ENCODE data around the gene CYSRT1.
"Not testable (repeated sequence)": the region's sequence is repeated elsewhere in the genome, so short reads cannot be mapped to it uniquely, and the experiment has no call there.

The CYSRT1 gene

GRCh38 chr9:137253717-137254623 is 29.0 kb downstream of the CYSRT1 start:
- DNase-seq, result no peak

GRCh38 chr9:137254624-137255447 is 29.9 kb downstream of the CYSRT1 start, which contains the start of gene NELFB:
Gene NELFB (plus strand): TSS chr9:137255327.
- peak; percentile 100 for DNase-seq

DNA sequence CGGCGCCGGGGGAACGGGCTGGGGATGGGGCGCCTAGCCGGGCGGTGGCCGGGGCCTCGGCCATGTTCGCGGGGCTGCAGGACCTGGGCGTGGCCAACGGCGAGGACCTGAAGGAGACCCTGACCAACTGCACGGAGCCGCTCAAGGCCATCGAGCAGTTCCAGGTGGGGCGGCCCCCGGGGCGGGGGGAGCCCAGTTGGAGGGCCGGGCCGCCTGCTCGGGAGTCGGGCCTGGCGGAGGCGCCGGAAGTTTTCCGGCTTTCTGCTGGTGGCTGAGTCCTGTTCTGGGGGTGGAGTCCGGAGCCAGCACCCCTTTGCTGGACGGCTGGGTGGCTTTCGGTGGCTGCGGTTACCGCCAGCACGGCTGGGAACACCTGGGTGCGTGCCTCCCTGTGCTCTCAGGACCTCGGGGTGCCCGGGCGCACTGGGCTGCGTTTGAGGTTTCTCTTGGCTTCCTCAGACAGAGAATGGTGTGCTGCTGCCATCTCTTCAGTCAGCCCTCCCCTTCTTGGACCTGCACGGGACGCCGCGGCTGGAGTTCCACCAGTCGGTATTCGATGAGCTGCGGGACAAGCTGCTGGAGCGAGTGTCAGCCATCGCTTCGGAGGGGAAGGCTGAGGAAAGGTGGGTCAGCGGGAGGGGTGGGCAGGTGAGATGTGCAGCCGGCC is 30.6 kb downstream of the CYSRT1 start:
- DNase-seq, result peak; percentile 77

- DNase-seq, result no peak
Observed at GRCh38 chr9:137256362-137256761, 31.4 kb downstream of the CYSRT1 start.

- no peak for DNase-seq
Observed at GRCh38 chr9:137256856-137257255, 31.9 kb downstream of the CYSRT1 start.

DNA sequence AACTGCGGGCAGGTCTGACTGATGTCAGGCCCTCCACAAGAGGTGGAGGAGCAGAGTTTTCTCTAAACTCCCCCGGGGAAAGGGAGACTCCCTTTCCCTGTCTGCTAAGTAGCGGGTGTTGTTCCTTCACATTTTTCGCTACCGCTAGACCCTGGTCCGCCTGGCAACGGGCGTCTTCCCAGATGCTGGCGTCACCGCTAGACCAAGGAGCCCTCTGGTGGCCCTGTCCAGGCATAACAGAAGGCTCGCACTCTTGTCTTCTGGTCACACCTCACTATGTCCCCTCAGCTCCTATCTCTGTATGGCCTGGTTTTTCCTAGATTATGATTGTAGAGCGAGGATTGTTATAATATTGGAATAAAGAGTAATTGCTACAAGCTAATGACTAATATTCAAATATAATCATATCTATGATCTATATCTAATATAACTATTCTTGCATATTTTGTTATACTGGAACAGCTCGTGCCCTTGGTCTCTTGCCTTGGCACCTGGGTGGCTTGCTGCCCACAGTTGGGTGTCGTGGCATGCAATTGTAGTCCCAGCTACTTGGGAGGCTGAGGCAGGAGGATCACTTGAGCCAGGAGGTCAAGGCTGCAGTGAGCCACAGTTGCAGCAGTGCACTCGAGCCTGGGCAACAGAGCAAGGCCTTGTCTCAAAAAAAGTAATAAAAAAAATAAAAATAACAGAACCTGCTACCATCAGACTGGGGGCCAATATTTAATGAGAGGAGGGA is 37.4 kb downstream of the CYSRT1 start:
- DNase-seq, result not testable (repeated sequence)

DNA sequence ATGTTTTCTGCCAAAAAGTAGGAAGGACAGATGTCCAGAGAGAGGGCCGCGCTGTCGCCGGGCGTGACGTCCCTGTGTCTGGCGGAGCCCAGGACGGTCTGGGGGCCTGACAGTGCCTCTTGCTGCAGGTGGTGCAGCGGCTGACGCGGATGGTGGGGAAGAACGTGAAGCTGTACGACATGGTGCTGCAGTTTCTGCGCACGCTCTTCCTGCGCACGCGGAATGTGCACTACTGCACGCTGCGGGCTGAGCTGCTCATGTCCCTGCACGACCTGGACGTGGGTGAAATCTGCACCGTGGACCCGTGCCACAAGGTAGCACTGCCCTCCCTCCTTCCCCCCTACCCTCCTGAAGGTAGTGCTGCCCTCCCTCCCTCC is 37.9 kb downstream of the CYSRT1 start:
- no peak for DNase-seq

GRCh38 chr9:137263506-137263905 is 38.5 kb downstream of the CYSRT1 start:
- no peak for DNase-seq

DNA sequence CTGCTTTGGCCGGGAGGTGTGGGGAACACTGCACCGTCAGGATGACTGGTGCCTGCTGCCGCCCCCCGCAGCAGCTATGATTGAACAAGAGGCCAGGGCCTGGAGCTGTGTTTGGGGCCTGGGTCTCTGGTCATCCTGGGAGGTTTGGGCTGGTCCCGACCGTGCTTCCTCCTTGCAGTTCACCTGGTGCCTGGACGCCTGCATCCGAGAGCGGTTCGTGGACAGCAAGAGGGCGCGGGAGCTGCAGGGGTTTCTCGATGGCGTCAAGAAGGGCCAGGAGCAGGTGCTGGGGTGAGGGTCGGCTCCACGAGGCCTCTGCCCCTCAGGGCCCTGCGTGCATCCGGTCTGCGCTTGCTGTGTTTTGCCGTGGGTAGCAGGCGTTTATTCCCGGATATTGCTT is 39.1 kb downstream of the CYSRT1 start:
- no peak for DNase-seq

DNA sequence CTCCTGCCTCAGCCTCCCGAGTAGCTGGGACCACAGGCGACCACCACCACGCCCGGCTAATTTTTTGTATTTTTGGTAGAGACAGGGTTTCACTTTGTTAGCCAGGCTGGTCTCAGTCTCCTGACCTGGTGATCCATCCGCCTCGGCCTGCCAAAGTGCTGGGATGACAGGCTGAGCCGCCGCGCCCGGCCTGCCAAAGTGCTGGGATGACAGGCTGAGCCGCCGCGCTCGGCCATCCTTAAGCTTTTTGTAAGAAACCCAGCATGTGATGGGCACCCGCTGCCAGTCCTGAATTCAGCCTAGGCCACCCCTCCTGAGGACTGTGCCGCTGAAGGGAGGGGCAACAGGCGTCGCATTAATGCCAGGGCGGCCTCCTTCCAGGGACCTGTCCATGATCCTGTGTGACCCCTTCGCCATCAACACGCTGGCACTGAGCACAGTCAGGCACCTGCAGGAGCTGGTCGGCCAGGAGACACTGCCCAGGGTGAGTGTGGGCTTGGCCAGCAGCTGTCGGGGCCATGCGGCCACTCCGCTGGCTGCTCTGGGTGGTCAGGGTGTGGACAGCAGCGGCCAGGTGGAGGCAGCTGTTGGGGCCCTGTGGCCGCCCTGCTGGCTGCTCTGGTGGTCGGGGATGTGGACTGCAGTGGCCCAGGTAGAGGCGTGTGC is 40.7 kb downstream of the CYSRT1 start:
- DNase-seq, result no peak

GRCh38 chr9:137266162-137266527 is 41.2 kb downstream of the CYSRT1 start:
- DNase-seq, result no peak

DNA sequence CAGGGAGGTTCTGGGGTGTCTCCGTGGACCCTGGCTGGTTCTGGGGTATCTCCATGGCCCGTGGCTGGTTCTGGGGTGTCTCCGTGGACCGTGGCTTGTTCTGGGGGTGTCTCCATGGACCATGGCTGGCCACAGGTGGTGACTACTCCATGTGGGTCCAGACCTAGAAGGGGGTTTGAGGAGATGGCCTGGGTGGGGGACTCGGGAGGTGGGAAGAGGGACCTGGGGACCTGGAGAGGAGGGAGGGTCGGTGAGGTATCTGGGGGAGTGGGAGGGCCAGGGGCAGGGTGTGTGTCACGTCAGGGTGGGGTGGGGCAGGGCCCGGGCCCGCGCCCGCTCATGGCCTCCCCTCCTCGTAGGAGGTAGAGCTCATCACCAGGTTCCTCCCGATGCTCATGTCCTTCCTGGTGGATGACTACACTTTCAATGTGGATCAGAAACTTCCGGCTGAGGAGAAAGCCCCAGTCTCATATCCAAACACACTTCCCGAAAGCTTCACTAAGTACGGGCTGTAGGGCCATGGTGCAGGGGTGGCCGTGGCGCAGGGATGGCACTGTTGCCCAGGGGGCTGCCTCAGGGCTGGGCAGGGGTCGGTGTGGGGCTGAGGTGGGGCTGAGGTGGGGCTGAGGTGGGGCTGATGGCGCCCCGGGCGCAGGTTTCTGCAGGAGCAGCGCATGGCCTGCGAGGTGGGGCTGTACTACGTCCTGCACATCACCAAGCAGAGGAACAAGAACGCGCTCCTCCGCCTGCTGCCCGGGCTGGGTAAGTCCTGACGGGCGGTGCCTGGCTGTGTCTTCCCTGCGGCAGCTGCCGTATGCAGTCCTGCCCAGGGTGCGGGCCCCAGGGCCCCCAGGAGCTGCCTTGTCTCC is 41.8 kb downstream of the CYSRT1 start:
- DNase-seq, result no peak

- no peak for DNase-seq
Observed at GRCh38 chr9:137267933-137268355, 43.0 kb downstream of the CYSRT1 start.

GRCh38 chr9:137268538-137269201 is 43.7 kb downstream of the CYSRT1 start:
- no peak for DNase-seq

DNA sequence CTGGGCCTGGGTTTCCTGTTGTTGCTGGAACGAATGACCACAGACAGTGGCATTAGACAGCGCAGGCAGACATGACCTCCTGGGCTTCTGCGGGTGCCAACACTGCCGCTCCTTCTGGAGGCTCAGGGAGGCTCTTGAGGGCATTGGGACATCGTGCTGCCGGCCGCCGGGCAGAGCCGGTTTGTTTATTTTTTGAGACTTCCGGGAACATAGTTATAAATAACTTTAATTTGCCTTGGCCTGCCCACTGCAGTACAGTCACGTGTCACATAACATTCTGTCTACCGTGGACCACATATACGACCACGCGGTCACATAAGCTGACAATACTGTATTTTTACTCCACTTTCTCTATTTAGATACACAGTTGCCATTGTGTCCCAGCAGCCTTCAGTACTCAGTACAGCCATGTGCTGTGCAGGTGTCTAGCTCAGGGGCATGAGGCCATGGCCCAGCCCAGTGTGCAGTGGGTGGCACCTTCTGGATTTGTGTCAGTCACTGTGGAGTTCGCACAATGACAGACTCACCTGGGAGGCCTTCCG is 44.3 kb downstream of the CYSRT1 start:
- no peak for DNase-seq

DNA sequence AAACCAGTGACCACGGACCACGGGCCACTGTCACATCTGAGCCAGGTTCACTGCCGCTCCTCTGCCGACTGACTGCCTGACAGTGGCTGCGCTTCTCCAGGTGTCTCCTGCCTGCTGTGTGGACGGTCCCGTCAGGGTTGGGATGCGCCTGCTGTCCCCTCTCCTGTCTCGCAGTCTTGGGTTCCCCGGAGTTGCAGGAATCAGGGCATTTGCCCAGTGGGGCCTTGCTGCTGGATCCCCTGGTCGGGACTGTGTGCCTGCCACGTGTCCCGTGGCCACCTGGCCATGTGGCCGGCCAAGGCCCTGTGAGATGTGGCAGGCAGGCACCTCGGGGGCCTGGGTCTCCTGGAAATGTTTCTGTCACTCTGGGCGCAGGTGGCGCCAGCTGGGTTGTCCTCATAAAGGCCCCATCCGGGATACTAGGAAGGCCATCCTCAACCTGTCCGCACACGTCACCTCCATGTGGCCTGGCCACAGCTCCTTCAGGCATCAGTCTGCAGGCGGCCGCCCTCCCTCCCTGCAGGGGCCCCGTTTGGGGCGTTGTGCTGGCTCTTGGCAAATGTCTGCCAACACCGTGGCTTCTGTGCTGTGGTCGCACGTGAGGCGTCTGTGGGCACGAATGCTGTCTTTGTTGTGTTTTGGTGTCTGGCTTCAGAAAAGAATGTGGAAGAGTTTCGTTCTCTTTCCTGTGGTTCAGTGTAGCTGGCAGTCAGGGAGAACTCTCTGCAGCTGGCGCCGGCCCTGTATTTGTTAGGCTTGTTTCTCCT is 46.1 kb downstream of the CYSRT1 start:
- DNase-seq, result no peak

DNA sequence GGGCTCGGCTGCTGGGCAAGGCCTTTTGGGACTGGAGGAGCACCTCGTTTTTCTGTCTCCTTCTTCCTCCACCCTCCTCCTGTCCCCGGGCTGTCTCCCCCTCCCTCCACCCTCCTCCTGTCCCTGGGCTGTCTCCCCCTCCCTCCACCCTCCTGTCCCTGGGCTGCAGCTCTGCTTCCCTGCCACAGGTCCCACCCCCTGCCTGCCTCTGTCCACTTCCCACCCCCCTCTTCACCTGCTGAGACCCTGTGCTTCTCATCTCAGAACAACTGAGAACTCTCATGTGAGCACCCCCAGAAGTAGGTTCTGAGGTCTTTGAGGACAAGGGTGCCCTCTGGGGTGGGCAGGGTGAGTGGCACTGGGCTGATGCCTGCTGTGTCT is 46.7 kb downstream of the CYSRT1 start:
- DNase-seq, result no peak

GRCh38 chr9:137272241-137273094 is 47.5 kb downstream of the CYSRT1 start:
- no peak for DNase-seq
